Measurements from ENCODE around the gene ACOT8.
"Not testable (repeated sequence)": the region's sequence is repeated elsewhere in the genome, so short reads cannot be mapped to it uniquely, and the experiment has no call there.

DNA sequence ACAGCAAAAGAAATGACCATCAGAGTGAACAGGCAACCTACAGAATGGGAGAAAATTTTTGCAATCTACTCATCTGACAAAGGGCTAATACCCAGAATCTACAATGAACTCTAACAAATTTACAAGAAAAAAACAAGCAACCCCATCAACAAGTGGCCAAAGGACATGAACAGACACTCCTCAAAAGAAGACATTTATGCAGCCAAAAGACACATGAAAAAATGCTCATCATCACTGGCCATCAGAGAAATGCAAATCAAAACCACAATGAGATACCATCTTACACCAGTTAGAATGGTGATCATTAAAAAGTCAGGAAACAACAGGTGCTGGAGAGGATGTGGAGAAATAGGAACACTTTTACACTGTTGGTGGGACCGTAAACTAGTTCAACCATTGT, 59.7 kb downstream of the ACOT8 start:
- TF ChIP-seq, protein P1, sequence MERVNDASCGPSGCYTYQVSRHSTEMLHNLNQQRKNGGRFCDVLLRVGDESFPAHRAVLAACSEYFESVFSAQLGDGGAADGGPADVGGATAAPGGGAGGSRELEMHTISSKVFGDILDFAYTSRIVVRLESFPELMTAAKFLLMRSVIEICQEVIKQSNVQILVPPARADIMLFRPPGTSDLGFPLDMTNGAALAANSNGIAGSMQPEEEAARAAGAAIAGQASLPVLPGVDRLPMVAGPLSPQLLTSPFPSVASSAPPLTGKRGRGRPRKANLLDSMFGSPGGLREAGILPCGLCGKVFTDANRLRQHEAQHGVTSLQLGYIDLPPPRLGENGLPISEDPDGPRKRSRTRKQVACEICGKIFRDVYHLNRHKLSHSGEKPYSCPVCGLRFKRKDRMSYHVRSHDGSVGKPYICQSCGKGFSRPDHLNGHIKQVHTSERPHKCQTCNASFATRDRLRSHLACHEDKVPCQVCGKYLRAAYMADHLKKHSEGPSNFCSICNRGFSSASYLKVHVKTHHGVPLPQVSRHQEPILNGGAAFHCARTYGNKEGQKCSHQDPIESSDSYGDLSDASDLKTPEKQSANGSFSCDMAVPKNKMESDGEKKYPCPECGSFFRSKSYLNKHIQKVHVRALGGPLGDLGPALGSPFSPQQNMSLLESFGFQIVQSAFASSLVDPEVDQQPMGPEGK (CRISPR knock-in tag; IDR thresholded peaks at IDR 0.05; ENCODE audit: borderline replicate concordance), result not testable (repeated sequence)
- not testable (repeated sequence) for TF ChIP-seq ZFP30 (CRISPR knock-in tag; IDR thresholded peaks at IDR 0.05); SNAI2 (CRISPR knock-in tag; IDR thresholded peaks at IDR 0.05); ESRRG (CRISPR knock-in tag; IDR thresholded peaks at IDR 0.05); ZFP3 (CRISPR knock-in tag; IDR thresholded peaks at IDR 0.05); BACH2 (CRISPR knock-in tag; IDR thresholded peaks at IDR 0.05; ENCODE audit: borderline replicate concordance); ARNTL (CRISPR knock-in tag; IDR thresholded peaks at IDR 0.05; ENCODE audit: borderline replicate concordance, low read depth); CSDC2 (CRISPR knock-in tag; IDR thresholded peaks at IDR 0.05); RARB (CRISPR knock-in tag; IDR thresholded peaks at IDR 0.05); ISL1 (CRISPR knock-in tag; IDR thresholded peaks at IDR 0.05); ZNF70 (CRISPR knock-in tag; IDR thresholded peaks at IDR 0.05); ZNF565 (CRISPR knock-in tag; conservative IDR thresholded peaks at IDR 0.05; ENCODE audit: low read depth)
- TF ChIP-seq, protein P2, sequence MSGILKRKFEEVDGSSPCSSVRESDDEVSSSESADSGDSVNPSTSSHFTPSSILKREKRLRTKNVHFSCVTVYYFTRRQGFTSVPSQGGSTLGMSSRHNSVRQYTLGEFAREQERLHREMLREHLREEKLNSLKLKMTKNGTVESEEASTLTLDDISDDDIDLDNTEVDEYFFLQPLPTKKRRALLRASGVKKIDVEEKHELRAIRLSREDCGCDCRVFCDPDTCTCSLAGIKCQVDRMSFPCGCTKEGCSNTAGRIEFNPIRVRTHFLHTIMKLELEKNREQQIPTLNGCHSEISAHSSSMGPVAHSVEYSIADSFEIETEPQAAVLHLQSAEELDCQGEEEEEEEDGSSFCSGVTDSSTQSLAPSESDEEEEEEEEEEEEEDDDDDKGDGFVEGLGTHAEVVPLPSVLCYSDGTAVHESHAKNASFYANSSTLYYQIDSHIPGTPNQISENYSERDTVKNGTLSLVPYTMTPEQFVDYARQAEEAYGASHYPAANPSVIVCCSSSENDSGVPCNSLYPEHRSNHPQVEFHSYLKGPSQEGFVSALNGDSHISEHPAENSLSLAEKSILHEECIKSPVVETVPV (CRISPR knock-in tag; IDR thresholded peaks at IDR 0.05), result not testable (repeated sequence)
- TF ChIP-seq, protein P3, sequence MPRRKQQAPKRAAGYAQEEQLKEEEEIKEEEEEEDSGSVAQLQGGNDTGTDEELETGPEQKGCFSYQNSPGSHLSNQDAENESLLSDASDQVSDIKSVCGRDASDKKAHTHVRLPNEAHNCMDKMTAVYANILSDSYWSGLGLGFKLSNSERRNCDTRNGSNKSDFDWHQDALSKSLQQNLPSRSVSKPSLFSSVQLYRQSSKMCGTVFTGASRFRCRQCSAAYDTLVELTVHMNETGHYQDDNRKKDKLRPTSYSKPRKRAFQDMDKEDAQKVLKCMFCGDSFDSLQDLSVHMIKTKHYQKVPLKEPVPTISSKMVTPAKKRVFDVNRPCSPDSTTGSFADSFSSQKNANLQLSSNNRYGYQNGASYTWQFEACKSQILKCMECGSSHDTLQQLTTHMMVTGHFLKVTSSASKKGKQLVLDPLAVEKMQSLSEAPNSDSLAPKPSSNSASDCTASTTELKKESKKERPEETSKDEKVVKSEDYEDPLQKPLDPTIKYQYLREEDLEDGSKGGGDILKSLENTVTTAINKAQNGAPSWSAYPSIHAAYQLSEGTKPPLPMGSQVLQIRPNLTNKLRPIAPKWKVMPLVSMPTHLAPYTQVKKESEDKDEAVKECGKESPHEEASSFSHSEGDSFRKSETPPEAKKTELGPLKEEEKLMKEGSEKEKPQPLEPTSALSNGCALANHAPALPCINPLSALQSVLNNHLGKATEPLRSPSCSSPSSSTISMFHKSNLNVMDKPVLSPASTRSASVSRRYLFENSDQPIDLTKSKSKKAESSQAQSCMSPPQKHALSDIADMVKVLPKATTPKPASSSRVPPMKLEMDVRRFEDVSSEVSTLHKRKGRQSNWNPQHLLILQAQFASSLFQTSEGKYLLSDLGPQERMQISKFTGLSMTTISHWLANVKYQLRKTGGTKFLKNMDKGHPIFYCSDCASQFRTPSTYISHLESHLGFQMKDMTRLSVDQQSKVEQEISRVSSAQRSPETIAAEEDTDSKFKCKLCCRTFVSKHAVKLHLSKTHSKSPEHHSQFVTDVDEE (CRISPR knock-in tag; IDR thresholded peaks at IDR 0.05), result not testable (repeated sequence)

All from SK-N-SH treated with all-trans-retinoic acid at 6 μM for 48 hours (cell line).